GM12875 (cell line): ENCODE data around the gene LSR.

Source experiments
- H3K4me3 ChIP-seq: one replicate; pipeline ENCODE4 v1.5.1; 2011; ENCODE audit warnings: low read depth, low read length, control low read depth
- TF ChIP-seq, protein P1 (sequence below): IDR thresholded peaks from 2 replicates; pipeline ENCODE4 v1.5.1; 2011; ENCODE audit warnings: low read depth, mild to moderate bottlenecking, control low read depth, inconsistent platforms, low read length, moderate library complexity, borderline replicate concordance; ENCODE audit not compliant: insufficient read depth

LSR gene

DNA sequence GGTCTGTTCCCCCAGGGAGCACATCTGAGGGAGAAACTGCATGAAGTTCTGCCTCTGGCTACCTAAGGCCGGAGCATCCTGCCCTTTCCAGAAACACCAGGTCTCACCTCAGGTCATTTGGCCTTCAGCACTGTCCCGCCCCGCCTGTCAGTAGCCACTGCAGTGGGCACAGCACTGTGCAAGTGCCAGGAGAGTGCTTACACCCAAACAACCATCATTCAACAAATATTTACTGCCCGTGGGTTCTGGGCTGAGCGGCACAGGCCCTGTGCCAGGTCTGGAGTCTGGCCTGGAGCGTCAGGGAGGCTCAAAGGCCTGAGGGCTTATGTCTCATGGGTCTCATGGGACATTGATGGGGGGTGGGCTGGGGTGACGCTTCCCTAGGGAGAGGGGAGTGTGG is 22.7 kb downstream of the LSR start:
- no peak overlapping the region for H3K4me3 ChIP-seq
- TF ChIP-seq, protein P1, sequence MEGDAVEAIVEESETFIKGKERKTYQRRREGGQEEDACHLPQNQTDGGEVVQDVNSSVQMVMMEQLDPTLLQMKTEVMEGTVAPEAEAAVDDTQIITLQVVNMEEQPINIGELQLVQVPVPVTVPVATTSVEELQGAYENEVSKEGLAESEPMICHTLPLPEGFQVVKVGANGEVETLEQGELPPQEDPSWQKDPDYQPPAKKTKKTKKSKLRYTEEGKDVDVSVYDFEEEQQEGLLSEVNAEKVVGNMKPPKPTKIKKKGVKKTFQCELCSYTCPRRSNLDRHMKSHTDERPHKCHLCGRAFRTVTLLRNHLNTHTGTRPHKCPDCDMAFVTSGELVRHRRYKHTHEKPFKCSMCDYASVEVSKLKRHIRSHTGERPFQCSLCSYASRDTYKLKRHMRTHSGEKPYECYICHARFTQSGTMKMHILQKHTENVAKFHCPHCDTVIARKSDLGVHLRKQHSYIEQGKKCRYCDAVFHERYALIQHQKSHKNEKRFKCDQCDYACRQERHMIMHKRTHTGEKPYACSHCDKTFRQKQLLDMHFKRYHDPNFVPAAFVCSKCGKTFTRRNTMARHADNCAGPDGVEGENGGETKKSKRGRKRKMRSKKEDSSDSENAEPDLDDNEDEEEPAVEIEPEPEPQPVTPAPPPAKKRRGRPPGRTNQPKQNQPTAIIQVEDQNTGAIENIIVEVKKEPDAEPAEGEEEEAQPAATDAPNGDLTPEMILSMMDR = no peak

DNA sequence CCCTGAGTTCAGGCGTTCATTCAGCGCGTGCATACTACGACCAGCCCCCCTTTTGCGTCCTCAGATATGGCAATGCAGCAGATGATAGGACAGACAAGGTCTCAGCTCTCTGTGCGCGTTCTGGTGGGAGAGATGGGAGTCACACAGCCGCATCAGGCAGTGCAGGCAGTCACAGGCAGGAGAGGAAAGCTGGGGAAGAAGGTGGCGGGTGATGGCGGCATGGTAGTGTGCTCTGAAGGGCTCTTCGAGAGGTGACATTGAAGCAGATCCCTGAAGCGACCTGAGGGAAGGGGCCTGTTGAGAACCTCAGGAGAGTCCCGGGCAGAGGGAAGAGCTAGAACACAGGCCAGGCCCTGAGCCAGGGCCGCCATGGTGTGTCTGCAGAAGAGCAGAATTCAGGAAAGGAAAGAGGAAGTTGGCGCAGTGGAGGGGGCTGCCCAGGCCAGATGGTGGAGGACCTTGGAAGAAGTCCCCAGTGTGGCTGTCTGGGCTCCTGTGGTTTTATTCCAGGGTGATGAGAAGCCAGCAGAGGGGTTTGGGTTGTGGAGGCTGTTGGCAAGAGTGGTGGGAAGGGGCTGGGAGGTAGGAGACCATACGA is 23.4 kb downstream of the LSR start:
- H3K4me3 ChIP-seq = no peak overlapping the region
- TF ChIP-seq, protein P1 = no peak

DNA sequence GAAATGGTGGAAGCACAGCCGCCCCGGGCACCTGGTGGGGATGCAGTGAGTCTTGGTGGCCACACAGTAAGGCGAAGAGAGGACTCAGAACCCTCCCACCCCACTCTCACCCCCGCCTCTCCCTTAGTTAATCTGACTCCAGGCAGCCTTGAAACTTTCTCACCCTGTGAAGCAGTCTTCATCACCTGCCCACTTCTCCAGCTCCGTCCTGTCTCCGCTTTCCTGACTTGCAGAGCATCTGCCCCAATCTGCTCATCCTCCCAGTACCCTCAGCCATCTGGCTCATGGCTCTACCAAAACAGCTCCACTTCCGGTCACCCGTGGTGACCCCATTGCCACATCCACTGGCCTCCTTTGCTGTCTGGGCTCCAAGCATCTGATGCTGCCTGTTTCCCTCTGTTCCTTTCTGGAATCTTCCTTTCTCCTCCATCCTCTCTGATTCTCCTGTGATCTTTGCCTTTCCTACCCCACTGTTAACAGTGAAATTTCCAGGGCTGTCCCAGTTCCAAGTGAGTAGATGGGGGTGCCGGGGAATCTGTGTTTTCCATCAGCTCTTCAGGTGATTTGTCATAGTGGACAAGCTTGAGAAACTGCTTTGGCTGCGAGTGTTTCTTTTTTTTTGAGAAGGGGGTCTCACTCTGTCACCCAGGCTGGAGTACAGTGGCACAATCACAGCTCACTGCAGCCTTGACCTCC is 24.3 kb downstream of the LSR start:
- TF ChIP-seq, protein P1 = no peak
- no peak overlapping the region for H3K4me3 ChIP-seq

DNA sequence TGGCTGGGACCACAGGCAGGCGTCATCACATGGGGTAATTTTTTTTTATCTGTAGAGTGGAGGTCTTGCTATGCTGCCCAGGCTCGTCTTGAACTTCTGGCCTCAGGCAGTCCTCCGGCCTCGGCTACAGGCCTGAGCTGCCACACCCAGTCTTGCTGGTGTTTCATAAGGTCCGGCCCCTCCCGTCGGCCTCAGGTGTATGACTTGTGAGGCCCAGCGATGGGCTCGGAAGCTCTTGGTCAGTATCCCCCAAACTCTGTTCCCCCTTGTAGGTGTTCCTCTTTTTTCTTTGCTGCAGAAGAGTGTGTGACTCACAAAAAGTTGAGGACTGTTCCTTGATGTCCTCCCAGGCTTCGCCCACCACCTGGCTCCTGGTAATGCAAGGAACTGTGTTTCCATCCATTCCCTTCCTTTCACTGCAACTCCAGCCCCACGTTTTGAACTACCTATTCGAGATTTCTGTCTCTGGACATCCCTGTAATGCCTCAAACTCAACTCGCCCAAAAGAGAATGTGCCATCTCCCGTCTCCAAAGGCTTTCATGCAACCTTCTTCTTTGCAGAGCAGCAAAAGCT is 25.0 kb downstream of the LSR start:
- TF ChIP-seq, protein P1 = no peak
- no peak overlapping the region for H3K4me3 ChIP-seq

DNA sequence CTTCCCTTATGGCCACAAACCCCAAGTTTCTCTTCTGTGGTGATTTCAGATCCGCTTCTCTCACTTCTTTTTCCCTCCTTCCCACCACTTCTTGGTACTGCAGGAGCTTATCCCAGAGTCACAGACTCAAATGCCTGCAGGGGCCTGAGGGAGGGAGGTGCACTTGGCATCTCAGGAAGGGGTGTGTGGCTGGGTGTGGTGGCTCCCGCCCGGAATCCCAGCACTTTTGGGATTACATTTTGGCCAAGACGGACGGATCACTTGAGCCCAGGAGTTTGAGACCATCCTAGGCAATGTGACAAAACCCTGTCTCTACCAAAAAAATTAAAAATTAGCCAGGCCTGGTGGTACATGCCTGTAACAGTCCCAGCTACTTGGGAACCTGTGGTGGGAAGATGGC is 25.5 kb downstream of the LSR start:
- no peak overlapping the region for H3K4me3 ChIP-seq
- TF ChIP-seq, protein P1 = no peak

DNA sequence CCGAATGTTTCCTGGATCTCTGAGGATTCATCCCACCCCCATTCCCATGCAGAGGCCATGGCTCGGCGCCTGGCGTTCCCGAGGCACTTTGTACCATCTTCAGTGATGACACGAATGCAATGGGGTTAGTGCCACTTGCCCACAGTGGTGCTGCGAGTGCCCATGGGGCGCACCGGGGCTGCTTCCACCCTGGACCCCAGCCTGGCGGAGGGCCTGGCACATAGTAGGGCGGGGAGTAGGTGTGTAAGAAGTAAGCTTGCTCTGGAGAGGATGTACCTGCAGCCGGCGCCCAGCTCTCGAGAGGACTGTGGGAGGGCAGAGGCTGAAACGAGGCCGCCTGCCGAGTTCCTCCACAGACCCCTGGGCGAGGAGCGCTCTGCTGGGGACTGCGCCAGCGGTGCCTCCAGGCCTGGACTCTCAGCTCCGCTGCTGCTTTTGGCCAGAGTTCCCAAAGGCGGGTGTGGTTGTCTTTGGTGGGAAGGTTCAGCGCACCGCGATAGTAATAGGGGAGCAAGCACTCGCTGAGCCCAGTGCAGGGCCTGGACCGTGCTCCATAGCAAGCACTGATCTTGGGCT is 28.0 kb downstream of the LSR start:
- TF ChIP-seq, protein P1 = no peak
- H3K4me3 ChIP-seq = no peak overlapping the region
